SK-N-MC (cell line): ENCODE data around the gene FOXS1.
"Not testable (repeated sequence)": the region's sequence is repeated elsewhere in the genome, so short reads cannot be mapped to it uniquely, and the experiment has no call there.

ENCODE experiments used
- DNase-seq: peaks from one replicate; pipeline ENCODE4 v3.0.0-alpha.2; 2011; ENCODE audit warnings: low read depth, low spot score
- H3K27ac ChIP-seq: fragments of 200-600 bp; sonication (generic); 2 replicates; pipeline ENCODE4 v1.5.1; 2016; ENCODE audit warnings: mixed run types
- H3K36me3 ChIP-seq: fragments of 200-600 bp; sonication (generic); 2 replicates; pipeline ENCODE4 v1.6.1; 2017; ENCODE audit warnings: antibody characterized with exemption, low read length, mixed read lengths; ENCODE audit not compliant: insufficient read depth
- H3K4me3 ChIP-seq: fragments of 200-600 bp; sonication (generic); 2 replicates; pipeline ENCODE4 v1.5.1; 2016
- H3K9ac ChIP-seq: fragments of 200-600 bp; sonication (generic); 2 replicates; pipeline ENCODE4 v1.8.0; 2017; ENCODE audit warnings: mixed run types, mixed read lengths; ENCODE audit not compliant: insufficient read length
- H3K9me3 ChIP-seq: fragments of 200-600 bp; sonication (generic); 2 replicates; pipeline ENCODE4 v1.6.1; 2017; ENCODE audit warnings: low read depth, mild to moderate bottlenecking, antibody characterized with exemption, low read length, moderate library complexity, mixed read lengths
- EZH2 ChIP-seq: fragments of 200-600 bp; sonication (generic); IDR thresholded peaks from one replicate; pipeline ENCODE4 v1.6.1; 2017; ENCODE audit warnings: antibody characterized with exemption
- FOXP2 ChIP-seq: optimal IDR thresholded peaks from 2 replicates; pipeline ENCODE3; 2011; ENCODE audit warnings: mild to moderate bottlenecking, moderate library complexity; ENCODE audit not compliant: insufficient read depth; ENCODE audit errors: extremely low read length, control extremely low read depth
- POLR2AphosphoS5 ChIP-seq: IDR thresholded peaks from 2 replicates; pipeline ENCODE4 v1.6.1; 2012; ENCODE audit warnings: mild to moderate bottlenecking, low read depth, low read length, borderline replicate concordance

FOXS1 gene

DNA sequence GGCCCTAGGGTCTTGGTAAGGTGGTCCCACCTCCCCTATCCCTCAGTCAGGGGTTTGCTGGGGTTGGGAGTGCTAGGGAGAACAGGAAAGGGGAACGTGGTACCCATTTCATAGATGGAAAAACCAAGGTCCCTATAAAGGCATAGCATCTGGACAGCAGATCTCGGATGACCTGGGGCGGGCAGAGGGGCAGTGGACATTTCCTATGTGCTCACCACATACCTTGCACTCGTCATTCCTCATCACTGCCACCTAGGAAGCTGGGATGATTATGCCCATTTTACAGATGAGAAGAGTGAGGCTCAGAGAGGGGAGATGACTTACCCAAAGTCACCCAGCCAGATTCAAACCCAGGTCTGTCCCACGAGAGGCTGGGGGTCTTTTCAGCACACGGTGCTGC is 14.2 kb downstream of the FOXS1 start:
- TF ChIP-seq EZH2: no peak
- TF ChIP-seq FOXP2: no peak
- TF ChIP-seq POLR2AphosphoS5: no peak
- no peak overlapping the region for H3K4me3 ChIP-seq
- no peak overlapping the region for H3K27ac ChIP-seq
- DNase-seq: no peak
- no peak overlapping the region for H3K9ac ChIP-seq
- H3K9me3 ChIP-seq: no peaks in the 10 kb centered on the region
- no peaks in the 10 kb centered on the region for H3K36me3 ChIP-seq

DNA sequence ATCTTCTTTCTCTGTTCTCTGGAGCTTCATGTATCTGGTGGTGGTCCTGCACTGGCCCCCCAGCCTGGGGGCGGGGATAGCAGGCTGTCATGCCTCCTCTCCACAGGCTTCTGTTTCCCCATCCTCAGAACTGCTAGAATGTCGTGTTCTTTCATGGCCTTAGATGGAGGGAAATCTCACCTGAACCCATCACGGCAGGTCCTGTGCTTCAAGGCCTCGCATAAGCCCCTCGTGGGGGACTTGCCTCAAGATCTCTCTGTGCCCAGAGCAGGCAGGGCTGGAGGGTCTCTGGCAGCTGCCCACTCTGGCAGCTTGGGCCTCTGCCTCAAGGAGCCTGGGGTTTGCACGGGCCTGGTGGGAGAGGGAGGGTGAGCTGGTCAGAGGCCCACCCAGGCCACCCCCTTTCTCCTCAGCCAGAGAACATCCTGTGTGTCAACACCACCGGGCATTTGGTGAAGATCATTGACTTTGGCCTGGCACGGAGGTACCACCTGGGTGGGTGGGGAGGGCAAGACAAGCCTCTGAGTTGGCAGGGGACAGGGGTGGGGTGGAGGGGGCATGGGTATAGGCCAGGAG is 14.9 kb downstream of the FOXS1 start:
- Histone ChIP-seq H3K9me3 (no peaks in the 10 kb centered on the region), H3K9ac (no peak overlapping the region), H3K27ac (no peak overlapping the region), H3K36me3 (no peaks in the 10 kb centered on the region), H3K4me3 (no peak overlapping the region)
- no peak for DNase-seq
- TF ChIP-seq EZH2 (no peak), POLR2AphosphoS5 (no peak), FOXP2 (no peak)

DNA sequence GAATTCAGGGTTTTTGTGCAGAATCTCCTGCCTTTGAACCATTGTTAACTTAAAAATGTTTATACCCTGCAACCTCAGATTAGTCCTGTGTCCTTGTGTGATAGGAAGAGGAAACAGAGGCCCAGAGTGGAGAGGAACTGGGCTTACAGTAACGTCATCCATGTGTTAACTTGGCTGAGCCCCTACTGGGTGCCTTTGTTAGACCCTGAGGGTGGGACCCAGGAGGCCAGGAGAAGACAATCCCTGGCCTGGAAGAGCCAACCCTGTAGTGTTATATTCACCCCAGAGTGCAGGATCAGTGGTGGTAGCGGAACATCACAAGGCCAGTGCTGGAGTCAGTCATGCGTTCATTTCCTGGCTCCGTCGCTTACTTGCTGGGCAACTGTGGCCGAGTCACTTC is 15.7 kb downstream of the FOXS1 start:
- H3K4me3 ChIP-seq: no peak overlapping the region
- no peak for DNase-seq
- no peak overlapping the region for H3K27ac ChIP-seq
- TF ChIP-seq EZH2 (no peak), POLR2AphosphoS5 (no peak), FOXP2 (no peak)
- no peaks in the 10 kb centered on the region for H3K9me3 ChIP-seq
- H3K36me3 ChIP-seq: no peaks in the 10 kb centered on the region
- no peak overlapping the region for H3K9ac ChIP-seq

DNA sequence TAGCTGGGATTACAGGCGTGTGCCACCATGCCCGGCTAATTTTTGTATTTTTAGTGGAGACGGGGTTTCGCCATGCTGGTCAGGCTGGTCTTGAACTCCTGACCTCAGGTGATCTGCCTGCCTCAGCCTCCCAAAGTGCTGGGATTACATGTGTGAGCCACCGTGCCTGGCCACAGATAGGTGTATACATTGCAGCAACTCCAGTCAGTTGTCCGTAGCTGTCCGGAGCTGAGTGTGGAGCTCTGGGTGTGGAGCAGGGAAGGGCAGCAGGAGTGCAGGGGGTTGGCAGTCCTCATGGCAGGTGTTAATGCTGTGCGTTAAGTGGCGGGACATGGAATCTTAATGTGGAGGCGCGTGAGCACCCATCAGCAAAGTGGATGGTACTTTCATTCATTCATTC is 17.4 kb downstream of the FOXS1 start:
- H3K4me3 ChIP-seq, H3K9ac ChIP-seq, H3K9me3 ChIP-seq, H3K27ac ChIP-seq, H3K36me3 ChIP-seq, DNase-seq: not testable (repeated sequence)

DNA sequence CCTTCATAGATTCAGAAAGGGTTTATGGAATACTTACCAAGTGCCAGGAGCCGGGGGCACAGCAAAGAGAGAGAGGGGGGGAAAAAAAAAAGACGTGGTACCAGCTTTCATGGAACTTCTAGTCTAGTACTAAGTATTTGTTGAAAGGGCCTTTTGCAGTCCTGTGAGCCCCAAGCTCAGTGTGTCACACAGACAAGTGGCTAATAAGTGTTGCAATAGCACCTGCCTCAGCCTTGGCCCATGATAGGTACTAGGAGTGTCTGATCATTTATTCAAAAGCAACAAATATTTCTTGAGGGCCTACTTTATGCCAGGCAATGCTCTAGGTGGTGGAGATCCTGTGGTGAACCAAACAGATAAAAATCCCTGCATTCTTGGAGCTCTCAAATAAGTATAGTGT is 18.3 kb downstream of the FOXS1 start:
- Histone ChIP-seq H3K9ac (no peak overlapping the region), H3K36me3 (no peaks in the 10 kb centered on the region), H3K9me3 (no peaks in the 10 kb centered on the region), H3K4me3 (no peak overlapping the region), H3K27ac (no peak overlapping the region)
- no peak for DNase-seq
- TF ChIP-seq EZH2: no peak
- no peak for TF ChIP-seq POLR2AphosphoS5
- TF ChIP-seq FOXP2: no peak

DNA sequence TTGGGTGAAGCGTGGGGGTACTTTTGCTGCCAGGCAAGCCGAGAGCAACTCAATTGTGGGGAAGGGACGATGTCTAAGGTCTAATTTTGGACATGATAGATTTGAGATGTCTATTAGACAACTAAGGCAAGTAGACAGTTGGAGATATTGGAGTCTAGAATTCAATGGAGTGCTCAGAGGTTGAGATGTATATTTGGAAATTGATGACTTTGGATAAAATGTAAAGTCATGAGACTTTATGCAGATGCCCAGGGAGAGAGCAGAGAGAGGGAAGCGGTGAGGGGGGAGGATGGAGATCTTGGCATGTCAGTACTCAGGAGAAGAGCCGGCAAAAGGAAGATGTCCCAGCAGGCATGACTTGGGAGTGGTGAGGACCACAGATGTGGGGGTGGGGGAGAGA is 19.3 kb downstream of the FOXS1 start:
- Histone ChIP-seq H3K36me3 (no peaks in the 10 kb centered on the region), H3K9me3 (no peaks in the 10 kb centered on the region), H3K4me3 (no peak overlapping the region), H3K27ac (no peak overlapping the region), H3K9ac (no peak overlapping the region)
- no peak for TF ChIP-seq FOXP2
- TF ChIP-seq POLR2AphosphoS5: no peak
- no peak for TF ChIP-seq EZH2
- no peak for DNase-seq

DNA sequence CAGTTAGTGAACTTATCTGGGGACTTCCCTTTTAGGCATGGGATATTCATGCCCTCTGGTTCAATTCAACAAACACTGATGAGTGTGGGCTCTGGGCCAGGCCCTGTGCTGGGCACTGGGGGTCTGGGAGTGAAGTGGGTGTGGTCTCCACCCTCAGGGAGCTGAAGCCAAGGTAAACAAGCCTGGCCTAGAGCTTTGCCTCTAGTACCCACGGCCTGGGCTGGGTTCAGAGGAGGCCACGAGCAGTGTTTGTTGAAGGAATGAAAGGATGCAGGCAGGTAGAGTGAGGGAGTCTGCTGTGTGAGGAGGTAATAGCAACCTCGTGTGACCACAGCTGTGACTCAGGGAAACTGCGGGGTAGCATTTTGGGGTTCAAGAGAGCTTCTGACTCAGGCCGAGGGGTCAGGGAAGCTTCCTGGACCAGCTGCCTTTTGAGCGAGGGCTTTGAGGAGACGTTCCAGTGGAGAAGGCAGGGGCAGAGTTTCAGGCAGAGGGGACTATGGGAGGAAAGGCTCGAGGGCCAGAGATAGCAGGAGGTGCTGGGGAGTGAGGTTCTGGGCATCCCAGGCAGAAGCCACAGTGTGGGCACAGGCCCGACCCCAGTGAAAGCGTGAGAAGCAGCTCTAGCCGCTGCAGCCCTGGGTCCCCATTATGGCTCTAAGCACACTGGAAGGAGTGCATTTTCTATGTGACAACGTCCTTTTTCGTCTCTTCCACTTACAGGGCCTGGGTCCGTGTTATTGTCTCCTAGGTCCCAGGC is 20.7 kb downstream of the FOXS1 start:
- TF ChIP-seq EZH2 (no peak), POLR2AphosphoS5 (no peak)
- no peak overlapping the region for H3K27ac ChIP-seq
- DNase-seq: no peak
- H3K9ac ChIP-seq: no peak overlapping the region
- no peaks in the 10 kb centered on the region for H3K36me3 ChIP-seq
- no peak overlapping the region for H3K4me3 ChIP-seq
- no peaks in the 10 kb centered on the region for H3K9me3 ChIP-seq

DNA sequence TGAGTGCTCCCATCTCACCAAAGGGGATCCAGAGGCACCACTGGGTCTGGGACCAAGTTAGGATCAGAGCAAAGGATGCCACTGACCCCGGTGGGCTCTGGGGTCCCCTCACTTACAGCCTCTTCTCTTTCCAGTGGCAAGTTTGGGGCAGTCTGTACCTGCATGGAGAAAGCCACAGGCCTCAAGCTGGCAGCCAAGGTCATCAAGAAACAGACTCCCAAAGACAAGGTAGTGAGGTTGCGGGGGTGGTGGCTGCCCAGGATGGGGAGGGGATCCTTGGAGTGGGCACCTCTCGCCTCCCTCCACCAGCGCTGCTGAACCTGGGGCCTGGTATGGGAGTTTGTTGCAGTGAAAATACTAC is 21.3 kb downstream of the FOXS1 start:
- Histone ChIP-seq H3K9ac (no peak overlapping the region), H3K9me3 (no peaks in the 10 kb centered on the region)

More for the DNA sequence above, 21.3 kb downstream of the FOXS1 start:
- Histone ChIP-seq H3K4me3 (no peak overlapping the region), H3K36me3 (no peaks in the 10 kb centered on the region), H3K27ac (no peak overlapping the region)
- TF ChIP-seq POLR2AphosphoS5: no peak
- TF ChIP-seq EZH2: no peak
- no peak for TF ChIP-seq FOXP2
- no peak for DNase-seq
